ENCODE results near the gene DHX40. TPM values are rescaled to one million over a fixed set of nuclear protein-coding genes. Genes with fewer than 3 reads are reported as not detected.
A peak's percentile ranks its signal among the peaks of the same experiment; 100 is the strongest.
"Not testable (repeated sequence)": the region's sequence is repeated elsewhere in the genome, so short reads cannot be mapped to it uniquely, and the experiment has no call there.

DHX40 gene
- total RNA-seq, 3 donors from 2014 or later (not counting 1 experiment from before 2014, with no cell fraction given), result 43.0 to 47.4 (median 46.6) TPM

- Mint-ChIP-seq H3K4me1 (peaks cover 21 to 24% of the 10 kb centered on the region in 2 donors), H3K4me3 (peak overlapping the region; percentile 100), H3K36me3 (no peaks in the 10 kb centered on the region), H3K27ac (peak overlapping the region; percentile 98 to 100), H3K9me3 (no peaks in the 10 kb centered on the region), H3K27me3 (ENCODE audit: low read depth in 2 of 2) (no peaks in the 10 kb centered on the region)
- intact Hi-C loops (cut with micrococcal nuclease), result loop anchor here (1.0 kb wide), 1 partner anchor 53 kb away; the partner anchor contains the start of gene CLTC
- TF ChIP-seq CTCF (IDR thresholded peaks at IDR 0.05), result no peak
- Histone ChIP-seq H3K4me3 (ENCODE audit: low read length) (peak overlapping the region; percentile 72), H3K27me3 (ENCODE audit: control insufficient read depth, insufficient read depth, low read length) (no peaks in the 10 kb centered on the region), H3K27ac (ENCODE audit: low read length) (peak overlapping the region; percentile 72), H3K4me1 (ENCODE audit: control insufficient read depth, insufficient read depth, low read length) (peaks cover 11% of the 10 kb centered on the region), H3K9me3 (ENCODE audit: control insufficient read depth, insufficient read depth, low read length) (no peaks in the 10 kb centered on the region), H3K36me3 (ENCODE audit: control insufficient read depth, insufficient read depth, low read length) (peaks cover 4% of the 10 kb centered on the region)
- 0% methylated on average over 9 of the region's 9 CpGs for WGBS (ENCODE audit: insufficient coverage)
- ATAC-seq, result peak; percentile 24 to 50 (median 46)
- peak; percentile 39 to 79 for DNase-seq
These were observed 532 bp downstream of the DHX40 start for GRCh38 chr17:59565959-59566324.

DNA sequence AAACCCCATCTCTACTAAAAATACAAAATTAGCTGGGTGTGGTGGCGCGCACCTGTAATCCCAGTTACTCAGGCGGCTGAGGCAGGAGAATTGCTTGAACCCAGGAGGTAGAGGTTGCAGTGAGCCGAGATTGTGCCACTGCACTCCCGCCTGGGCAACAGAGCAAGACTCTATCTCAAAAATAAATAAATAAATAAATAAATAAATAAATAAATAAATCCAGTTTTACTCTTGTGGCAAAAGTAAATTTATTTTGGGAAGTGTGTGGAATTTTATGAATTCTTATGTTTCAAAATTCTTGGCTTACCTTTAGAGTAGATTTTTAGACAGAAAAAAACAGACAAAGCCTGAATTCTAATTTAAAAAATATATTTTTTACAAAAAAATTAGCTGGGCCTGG, 3.7 kb downstream of the DHX40 start:
- H3K4me3 Mint-ChIP-seq; H3K27me3 Mint-ChIP-seq (ENCODE audit: low read depth in 2 of 2); DNase-seq; ATAC-seq; H3K27me3 ChIP-seq (ENCODE audit: control insufficient read depth, insufficient read depth, low read length); H3K36me3 Mint-ChIP-seq; H3K9me3 ChIP-seq (ENCODE audit: control insufficient read depth, insufficient read depth, low read length); H3K27ac Mint-ChIP-seq; H3K27ac ChIP-seq (ENCODE audit: low read length); intact Hi-C loops (cut with micrococcal nuclease); H3K9me3 Mint-ChIP-seq; H3K4me3 ChIP-seq (ENCODE audit: low read length): not testable (repeated sequence)
- peaks cover 11% of the 10 kb centered on the region for H3K4me1 ChIP-seq (ENCODE audit: control insufficient read depth, insufficient read depth, low read length)
- peaks cover 21 to 24% of the 10 kb centered on the region in 2 donors for H3K4me1 Mint-ChIP-seq
- WGBS (ENCODE audit: insufficient coverage), result no CpG with 5 or more reads among the region's 5 CpGs
- H3K36me3 ChIP-seq (ENCODE audit: control insufficient read depth, insufficient read depth, low read length), result peaks cover 10% of the 10 kb centered on the region

DNA sequence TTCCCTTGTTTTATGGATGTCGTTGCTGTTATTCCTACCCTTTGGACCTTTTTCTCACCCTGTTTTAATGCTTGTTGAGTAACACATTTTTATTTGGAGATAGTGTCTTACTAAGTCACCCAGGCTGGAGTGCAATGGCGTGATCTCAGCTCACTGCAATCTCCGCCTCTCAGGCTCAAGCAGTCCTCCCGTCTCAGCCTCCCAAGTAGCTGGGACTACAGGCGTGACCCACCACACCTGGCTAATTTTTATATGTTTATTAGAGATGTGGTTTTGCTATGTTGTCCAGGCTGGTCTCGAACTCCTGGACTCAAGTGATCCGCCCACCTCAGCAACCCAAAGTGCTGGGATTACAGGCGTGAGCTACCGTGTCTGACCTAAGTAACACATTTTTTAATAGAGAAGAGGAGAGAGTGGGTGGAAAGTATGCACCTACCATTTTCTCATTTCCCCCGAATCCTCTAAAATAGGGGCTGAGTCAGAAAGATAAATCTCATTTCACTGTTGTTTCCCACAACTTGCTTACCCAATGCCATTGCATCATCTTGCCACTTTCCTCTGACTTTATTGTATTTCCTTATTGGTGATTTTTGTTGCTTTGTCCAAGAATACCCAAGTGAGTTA, 7.0 kb downstream of the DHX40 start:
- intact Hi-C loops (cut with micrococcal nuclease), result no loop called here
- peaks cover 10% of the 10 kb centered on the region for H3K36me3 ChIP-seq (ENCODE audit: control insufficient read depth, insufficient read depth, low read length)
- no peak overlapping the region for H3K4me3 ChIP-seq (ENCODE audit: low read length)
- no peak for TF ChIP-seq CTCF (IDR thresholded peaks at IDR 0.05)
- no peak overlapping the region for H3K27ac ChIP-seq (ENCODE audit: low read length)
- 72% methylated on average over 8 of the region's 10 CpGs for WGBS (ENCODE audit: insufficient coverage)
- no peaks in the 10 kb centered on the region for H3K4me1 ChIP-seq (ENCODE audit: control insufficient read depth, insufficient read depth, low read length)
- Mint-ChIP-seq H3K9me3 (no peaks in the 10 kb centered on the region), H3K27ac (no peak overlapping the region), H3K36me3 (no peaks in the 10 kb centered on the region), H3K4me1 (peaks cover 0 to under 1% of the 10 kb centered on the region in 2 donors), H3K27me3 (ENCODE audit: low read depth in 2 of 2) (no peaks in the 10 kb centered on the region), H3K4me3 (no peak overlapping the region)
- no peaks in the 10 kb centered on the region for H3K27me3 ChIP-seq (ENCODE audit: control insufficient read depth, insufficient read depth, low read length)
- DNase-seq (no peak), ATAC-seq (no peak)
- no peaks in the 10 kb centered on the region for H3K9me3 ChIP-seq (ENCODE audit: control insufficient read depth, insufficient read depth, low read length)

GRCh38 chr17:59584168-59584567, 18.8 kb downstream of the DHX40 start:
- DNase-seq; H3K36me3 ChIP-seq (ENCODE audit: control insufficient read depth, insufficient read depth, low read length); ATAC-seq; H3K9me3 ChIP-seq (ENCODE audit: control insufficient read depth, insufficient read depth, low read length); H3K27me3 Mint-ChIP-seq (ENCODE audit: low read depth in 2 of 2); H3K27me3 ChIP-seq (ENCODE audit: control insufficient read depth, insufficient read depth, low read length); H3K36me3 Mint-ChIP-seq; H3K4me3 ChIP-seq (ENCODE audit: low read length); H3K27ac Mint-ChIP-seq; intact Hi-C loops (cut with micrococcal nuclease); H3K4me1 Mint-ChIP-seq; H3K4me1 ChIP-seq (ENCODE audit: control insufficient read depth, insufficient read depth, low read length); H3K4me3 Mint-ChIP-seq; H3K9me3 Mint-ChIP-seq; H3K27ac ChIP-seq (ENCODE audit: low read length): not testable (repeated sequence)
- WGBS (ENCODE audit: insufficient coverage), result no CpG with 5 or more reads among the region's 1 CpG

Data from natural killer cell (primary cell).